ENCODE measurements around the gene COL11A2. TPM values are rescaled to one million over a fixed set of nuclear protein-coding genes. Genes with fewer than 3 reads are reported as not detected.
A peak's percentile ranks its signal among the peaks of the same experiment; 100 is the strongest.

The COL11A2 gene
- polyA plus RNA-seq, 1 donor from 2014 or later, result 9.8 TPM

DNA sequence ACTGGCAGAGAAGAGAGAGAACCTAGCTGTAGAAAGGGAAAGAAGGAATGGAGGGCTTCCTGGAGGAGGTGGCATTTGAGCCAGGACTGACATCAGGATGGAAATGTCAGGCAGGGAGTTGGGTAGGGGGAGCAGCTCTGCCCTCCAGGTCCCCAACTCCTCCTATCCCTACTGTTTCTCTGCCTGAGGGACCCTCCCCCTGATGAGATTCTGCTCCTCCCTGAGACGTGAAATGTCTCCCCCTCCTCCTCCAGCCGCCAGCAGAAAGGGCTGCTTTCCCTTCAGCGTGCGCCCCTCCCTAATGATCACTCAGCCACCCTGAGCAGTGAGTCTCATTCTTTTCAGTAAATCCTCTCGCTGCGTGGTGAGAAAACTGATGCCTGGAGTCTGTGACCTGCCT lies 75.8 kb downstream of the COL11A2 start:
- peak overlapping the region; percentile 73 for H3K9ac ChIP-seq (ENCODE audit: low read length)
- peak overlapping the region; percentile 67 for H3K4me2 ChIP-seq (ENCODE audit: low read length)
- H2AFZ ChIP-seq (ENCODE audit: low read depth, low read length), result peak overlapping the region; percentile 23
- TF ChIP-seq, protein P1, sequence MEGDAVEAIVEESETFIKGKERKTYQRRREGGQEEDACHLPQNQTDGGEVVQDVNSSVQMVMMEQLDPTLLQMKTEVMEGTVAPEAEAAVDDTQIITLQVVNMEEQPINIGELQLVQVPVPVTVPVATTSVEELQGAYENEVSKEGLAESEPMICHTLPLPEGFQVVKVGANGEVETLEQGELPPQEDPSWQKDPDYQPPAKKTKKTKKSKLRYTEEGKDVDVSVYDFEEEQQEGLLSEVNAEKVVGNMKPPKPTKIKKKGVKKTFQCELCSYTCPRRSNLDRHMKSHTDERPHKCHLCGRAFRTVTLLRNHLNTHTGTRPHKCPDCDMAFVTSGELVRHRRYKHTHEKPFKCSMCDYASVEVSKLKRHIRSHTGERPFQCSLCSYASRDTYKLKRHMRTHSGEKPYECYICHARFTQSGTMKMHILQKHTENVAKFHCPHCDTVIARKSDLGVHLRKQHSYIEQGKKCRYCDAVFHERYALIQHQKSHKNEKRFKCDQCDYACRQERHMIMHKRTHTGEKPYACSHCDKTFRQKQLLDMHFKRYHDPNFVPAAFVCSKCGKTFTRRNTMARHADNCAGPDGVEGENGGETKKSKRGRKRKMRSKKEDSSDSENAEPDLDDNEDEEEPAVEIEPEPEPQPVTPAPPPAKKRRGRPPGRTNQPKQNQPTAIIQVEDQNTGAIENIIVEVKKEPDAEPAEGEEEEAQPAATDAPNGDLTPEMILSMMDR (IDR thresholded peaks at IDR 0.05; ENCODE audit: poor library complexity, severe bottlenecking), result no peak
- peak; percentile 36 for TF ChIP-seq POLR2AphosphoS5 (IDR thresholded peaks at IDR 0.05)
- H3K27ac ChIP-seq (ENCODE audit: low read length), result peak overlapping the region; percentile 68
- H3K9me2 ChIP-seq (ENCODE audit: insufficient read depth, low read length), result no peaks in the 10 kb centered on the region
- H3K36me3 ChIP-seq (ENCODE audit: insufficient read depth, low read length), result no peaks in the 10 kb centered on the region
- H3K79me2 ChIP-seq (replicated peaks; ENCODE audit: insufficient read depth, low read length), result peaks cover 4% of the 10 kb centered on the region
- H3K27me3 ChIP-seq (ENCODE audit: insufficient read depth, low read depth, low read length), result peaks cover 5% of the 10 kb centered on the region
- no peaks in the 10 kb centered on the region for H4K20me1 ChIP-seq (ENCODE audit: insufficient read depth)
- H3F3A ChIP-seq (ENCODE audit: insufficient read depth, low read length, poor library complexity, severe bottlenecking), result no peaks in the 10 kb centered on the region
- no peaks in the 10 kb centered on the region for H3K9me3 ChIP-seq (ENCODE audit: low read length)
- peak overlapping the region; percentile 76 for H3K4me3 ChIP-seq (ENCODE audit: low read length)

DNA sequence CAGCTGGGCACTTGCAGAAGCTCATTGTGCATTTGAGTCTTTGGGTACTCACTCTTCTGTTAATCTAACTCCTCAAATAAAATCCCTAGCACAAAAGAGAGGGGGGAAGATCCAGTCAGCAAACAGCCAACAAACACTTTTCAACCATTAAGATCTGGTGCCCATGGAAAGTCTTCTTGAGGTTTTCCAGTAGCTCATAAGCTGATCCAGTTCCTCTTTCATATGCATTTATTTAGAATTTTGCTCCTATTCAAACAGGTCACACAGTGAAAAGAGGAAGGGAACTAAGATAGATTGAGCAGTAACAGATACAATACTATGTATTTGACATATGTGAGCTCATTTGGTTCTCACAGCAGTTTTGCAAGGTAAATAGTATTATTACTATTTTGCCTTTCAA lies 77.9 kb downstream of the COL11A2 start:
- Histone ChIP-seq H3F3A (ENCODE audit: insufficient read depth, low read length, poor library complexity, severe bottlenecking) (no peaks in the 10 kb centered on the region), H3K4me3 (ENCODE audit: low read length) (no peak overlapping the region), H3K9me2 (ENCODE audit: insufficient read depth, low read length) (no peaks in the 10 kb centered on the region), H4K20me1 (ENCODE audit: insufficient read depth) (no peaks in the 10 kb centered on the region), H3K36me3 (ENCODE audit: insufficient read depth, low read length) (no peaks in the 10 kb centered on the region), H2AFZ (ENCODE audit: low read depth, low read length) (no peak overlapping the region), H3K9ac (ENCODE audit: low read length) (no peak overlapping the region), H3K27ac (ENCODE audit: low read length) (no peak overlapping the region), H3K79me2 (replicated peaks; ENCODE audit: insufficient read depth, low read length) (peaks cover 4% of the 10 kb centered on the region), H3K9me3 (ENCODE audit: low read length) (no peaks in the 10 kb centered on the region), H3K4me2 (ENCODE audit: low read length) (no peak overlapping the region), H3K27me3 (ENCODE audit: insufficient read depth, low read depth, low read length) (peaks cover 5% of the 10 kb centered on the region)
- TF ChIP-seq EZH2 (IDR thresholded peaks at IDR 0.05; ENCODE audit: borderline replicate concordance, insufficient read depth, low read length, poor library complexity, severe bottlenecking), result no peak
- TF ChIP-seq EP300 (conservative IDR thresholded peaks at IDR 0.05; ENCODE audit: poor library complexity, severe bottlenecking), result no peak
- no peak for TF ChIP-seq RAD21 (conservative IDR thresholded peaks at IDR 0.05)
- no peak for TF ChIP-seq MXI1 (conservative IDR thresholded peaks at IDR 0.05; ENCODE audit: poor library complexity, severe bottlenecking)
- no peak for TF ChIP-seq SMC3 (conservative IDR thresholded peaks at IDR 0.05; ENCODE audit: poor library complexity)
- TF ChIP-seq, protein P1 (IDR thresholded peaks at IDR 0.05; ENCODE audit: poor library complexity, severe bottlenecking), result no peak

DNA sequence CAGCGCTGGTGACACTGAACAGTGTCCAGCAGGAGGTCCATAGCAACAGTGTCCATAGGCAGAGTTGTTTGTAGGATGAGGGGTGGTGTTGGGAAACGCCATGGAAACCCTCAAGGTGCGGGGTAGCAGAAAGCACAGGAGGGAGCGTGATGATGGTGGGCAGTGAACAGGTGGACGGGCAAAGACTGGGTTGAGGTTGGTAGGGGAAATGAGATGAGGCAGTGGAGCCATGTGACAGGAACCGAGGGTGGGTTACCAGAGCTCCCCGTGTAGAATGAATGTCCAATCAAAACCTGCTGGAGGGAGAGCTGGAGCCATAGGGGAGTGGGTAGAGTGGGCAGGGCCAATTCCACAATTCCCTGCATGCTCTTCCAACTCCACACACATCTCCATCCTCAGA lies 78.5 kb downstream of the COL11A2 start:
- H3K27ac ChIP-seq (ENCODE audit: low read length), result no peak overlapping the region
- H4K20me1 ChIP-seq (ENCODE audit: insufficient read depth), result no peaks in the 10 kb centered on the region
- H3K4me2 ChIP-seq (ENCODE audit: low read length), result no peak overlapping the region
- no peaks in the 10 kb centered on the region for H3F3A ChIP-seq (ENCODE audit: insufficient read depth, low read length, poor library complexity, severe bottlenecking)
- H3K36me3 ChIP-seq (ENCODE audit: insufficient read depth, low read length), result no peaks in the 10 kb centered on the region
- TF ChIP-seq POLR2AphosphoS5 (IDR thresholded peaks at IDR 0.05) (no peak), SMC3 (conservative IDR thresholded peaks at IDR 0.05; ENCODE audit: poor library complexity) (no peak), EZH2 (IDR thresholded peaks at IDR 0.05; ENCODE audit: borderline replicate concordance, insufficient read depth, low read length, poor library complexity, severe bottlenecking) (no peak), MXI1 (conservative IDR thresholded peaks at IDR 0.05; ENCODE audit: poor library complexity, severe bottlenecking) (no peak), RAD21 (conservative IDR thresholded peaks at IDR 0.05) (no peak)
- H2AFZ ChIP-seq (ENCODE audit: low read depth, low read length), result no peak overlapping the region
- H3K79me2 ChIP-seq (replicated peaks; ENCODE audit: insufficient read depth, low read length), result peaks cover under 1% of the 10 kb centered on the region
- H3K9me3 ChIP-seq (ENCODE audit: low read length), result no peaks in the 10 kb centered on the region
- no peak overlapping the region for H3K9ac ChIP-seq (ENCODE audit: low read length)
- no peak overlapping the region for H3K4me3 ChIP-seq (ENCODE audit: low read length)
- H3K27me3 ChIP-seq (ENCODE audit: insufficient read depth, low read depth, low read length), result peaks cover 5% of the 10 kb centered on the region
- H3K9me2 ChIP-seq (ENCODE audit: insufficient read depth, low read length), result no peaks in the 10 kb centered on the region

Small RNA genes lying within 50 kb of the gene (small RNA-seq; reads per million reads assigned to genes)
- 531 to 1,338 (median 982) reads per million in 3 experiments for gene MIR219A1
- 0.07 to 0.65 (median 0.16) reads per million in 3 experiments for gene RNY4P10

Other genes with a start within 250 kb of the COL11A2 start
- 4.4 and 5.8 TPM in 2 replicates for gene HLA-DMA, start 239.4 kb downstream of the COL11A2 start, polyA plus RNA-seq
- gene BRD2, start 223.9 kb downstream of the COL11A2 start, polyA plus RNA-seq, result 102 and 107 TPM in 2 replicates
- gene HLA-DOA, start 182.9 kb downstream of the COL11A2 start, polyA plus RNA-seq, result 0.07 TPM in 1 of 2 replicates, not detected in the other
- gene HLA-DPA1, start 118.8 kb downstream of the COL11A2 start, polyA plus RNA-seq, result not detected in 2 replicates
- gene HLA-DPB1, start 116.5 kb downstream of the COL11A2 start, polyA plus RNA-seq, result 2.3 TPM in 1 of 2 replicates, not detected in the other
- 60.7 and 71.2 TPM in 2 replicates for gene RXRB, start 8.2 kb upstream of the COL11A2 start, polyA plus RNA-seq
- gene SLC39A7, start 8.4 kb upstream of the COL11A2 start, polyA plus RNA-seq, result 99.8 and 120 TPM in 2 replicates
- 7.3 and 10.3 TPM in 2 replicates for gene HSD17B8, start 12.2 kb upstream of the COL11A2 start, polyA plus RNA-seq
- gene RING1, start 16.0 kb upstream of the COL11A2 start, polyA plus RNA-seq, result 107 and 121 TPM in 2 replicates
- gene VPS52, start 79.4 kb upstream of the COL11A2 start, polyA plus RNA-seq, result 29.1 and 34.6 TPM in 2 replicates
- 1,894 and 2,078 TPM in 2 replicates for gene RPS18, start 79.6 kb upstream of the COL11A2 start, polyA plus RNA-seq
- 2.5 and 7.0 TPM in 2 replicates for gene B3GALT4, start 84.7 kb upstream of the COL11A2 start, polyA plus RNA-seq
- gene WDR46, start 96.8 kb upstream of the COL11A2 start, polyA plus RNA-seq, result 62.5 and 73.2 TPM in 2 replicates
- gene PFDN6, start 97.1 kb upstream of the COL11A2 start, polyA plus RNA-seq, result 97.8 and 109 TPM in 2 replicates
- gene RGL2, start 106.5 kb upstream of the COL11A2 start, polyA plus RNA-seq, result 120 and 141 TPM in 2 replicates
- 1.2 and 5.5 TPM in 2 replicates for gene TAPBP, start 121.6 kb upstream of the COL11A2 start, polyA plus RNA-seq
- gene ZBTB22, start 125.3 kb upstream of the COL11A2 start, polyA plus RNA-seq, result 16.5 and 30.0 TPM in 2 replicates
- 39.3 and 66.0 TPM in 2 replicates for gene DAXX, start 130.5 kb upstream of the COL11A2 start, polyA plus RNA-seq
- 0.52 and 2.1 TPM in 2 replicates for gene KIFC1, start 199.4 kb upstream of the COL11A2 start, polyA plus RNA-seq
- 102 and 112 TPM in 2 replicates for gene PHF1, start 218.5 kb upstream of the COL11A2 start, polyA plus RNA-seq
- gene CUTA, start 225.6 kb upstream of the COL11A2 start, polyA plus RNA-seq, result 341 and 343 TPM in 2 replicates
- gene SYNGAP1, start 227.6 kb upstream of the COL11A2 start, polyA plus RNA-seq, result 4.3 and 5.9 TPM in 2 replicates